GM12878 (cell line): ENCODE measurements around the gene MAST4. TPM values are rescaled to one million over a fixed set of nuclear protein-coding genes. Genes with fewer than 3 reads are reported as not detected.

ENCODE experiments used
- ATAC-seq: fragments of 200-7000 bp; cut with Tn5 transposase; 3 replicates; pipeline ENCODE4 v1.9.1; 2020; ENCODE audit warnings: mild to moderate bottlenecking, moderate library complexity
- BruUV-seq: library from RNA; stranded (reverse); fragments of 400-500 nt; replicated peaks from 2 replicates; lab custom pipeline; 2021; lab: Mats Ljungman, UMichigan
- CTCF ChIA-PET: fragments of 300-600 bp; sonication (Branson Sonifier 250); formaldehyde crosslinking; extraction: SDS; loops from one replicate; lab custom pipeline; 2021; ENCODE audit warnings: inconsistent platforms; lab: Yijun Ruan, JAX
- POLR2A ChIA-PET: fragments of 350-600 bp; formaldehyde crosslinking; extraction: SDS; loops from one replicate; lab custom pipeline; 2021; ENCODE audit warnings: inconsistent platforms; lab: Charles Lee
- RAD21 ChIA-PET: fragments of 300-600 bp; sonication (Branson Sonifier 250); formaldehyde crosslinking; loops from one replicate; lab custom pipeline; 2023; ENCODE audit warnings: antibody characterized with exemption; ENCODE audit not compliant: unreplicated experiment; lab: Charles Lee
- SMC1A ChIA-PET: fragments of 300-600 bp; sonication (Branson Sonifier 250); formaldehyde crosslinking; loops from one replicate; lab custom pipeline; 2023; ENCODE audit not compliant: unreplicated experiment, uncharacterized antibody; lab: Charles Lee
- DNase-seq: peaks from one replicate; pipeline ENCODE4 v3.0.0-alpha.2; 2011; ENCODE audit warnings: low read depth, low spot score
- FAIRE-seq: peaks from 3 replicates; lab custom pipeline; 2011; peaks lifted over from hg19 to GRCh38; lab: Jason Lieb, UNC
- H2AFZ ChIP-seq: 2 replicates; pipeline ENCODE4 v1.6.0; 2011; ENCODE audit warnings: low read depth, low read length, control low read depth; ENCODE audit not compliant: control insufficient read depth
- H3K27ac ChIP-seq: 2 replicates; pipeline ENCODE4 v1.5.1; 2011; ENCODE audit warnings: control low read depth; ENCODE audit not compliant: control insufficient read depth, insufficient read depth
- H3K27me3 ChIP-seq, 2 experiments: replicated peaks in 1 of 2; 2 replicates each; pipeline versions ENCODE4 v1.6.0 to v1.6.1; 2011; ENCODE audit warnings: low read length in 1 of 2; ENCODE audit not compliant: control insufficient read depth in 2 of 2, insufficient read depth in 2 of 2
- H3K36me3 ChIP-seq, 2 experiments: 2 replicates each; pipeline ENCODE4 v1.5.1; 2011; ENCODE audit warnings: low read length in 1 of 2; ENCODE audit not compliant: control insufficient read depth in 2 of 2, insufficient read depth in 2 of 2
- H3K4me1 ChIP-seq: 2 replicates; pipeline ENCODE4 v1.6.1; 2011; ENCODE audit warnings: mild to moderate bottlenecking, low read length, moderate library complexity, mixed read lengths; ENCODE audit not compliant: control insufficient read depth, insufficient read depth
- H3K4me2 ChIP-seq: 2 replicates; pipeline ENCODE4 v1.6.0; 2011; ENCODE audit warnings: control low read depth; ENCODE audit not compliant: control insufficient read depth, insufficient read depth
- H3K4me3 ChIP-seq: fragments of 200-600 bp; sonication (generic); 2 replicates; pipeline ENCODE4 v1.5.1; 2016
- H3K79me2 ChIP-seq: 2 replicates; pipeline ENCODE4 v1.6.0; 2011; ENCODE audit warnings: low read length; ENCODE audit not compliant: control insufficient read depth, insufficient read depth
- H3K9ac ChIP-seq: 2 replicates; pipeline ENCODE4 v1.8.0; 2011; ENCODE audit warnings: low read length, control low read depth, mixed read lengths; ENCODE audit not compliant: control insufficient read depth, insufficient read depth
- H3K9me3 ChIP-seq: replicated peaks from 3 replicates; pipeline ENCODE4 v1.5.1; 2011; ENCODE audit warnings: mild to moderate bottlenecking, low read length; ENCODE audit not compliant: control insufficient read depth, insufficient read depth
- H4K20me1 ChIP-seq: 2 replicates; pipeline ENCODE4 v1.6.0; 2011; ENCODE audit not compliant: control insufficient read depth, insufficient read depth
- CBFB ChIP-seq: IDR thresholded peaks from 2 replicates; pipeline ENCODE4 v1.6.1; 2016; ENCODE audit warnings: antibody characterized with exemption, low read depth
- MEF2A ChIP-seq: IDR thresholded peaks from 2 replicates; pipeline ENCODE4 v1.6.1; 2011; ENCODE audit warnings: low read depth, mild to moderate bottlenecking, low read length, moderate library complexity; ENCODE audit not compliant: insufficient read depth
- TCF7 ChIP-seq: IDR thresholded peaks from 2 replicates; pipeline ENCODE4 v1.6.1; 2014; ENCODE audit warnings: antibody characterized with exemption, borderline replicate concordance
- YY1 ChIP-seq: IDR thresholded peaks from 2 replicates; pipeline ENCODE4 v1.6.1; 2011; ENCODE audit warnings: low read depth, mild to moderate bottlenecking, low read length
- WGBS: methylation state at CpG from one replicate; pipeline ENCODE4 v1.1.6; 2016; ENCODE audit warnings: low lambda C conversion rate; ENCODE audit not compliant: insufficient replicate concordance, insufficient coverage; ENCODE audit errors: missing lambda C conversion rate; 5-methylcytosine and 5-hydroxymethylcytosine counted together
- in situ Hi-C: fragments of 300-500 bp; cut with MboI; formaldehyde crosslinking; loops from 9 replicates; pipeline ENCODE4 v1.14.3; 2018; ENCODE audit warnings: mixed read lengths
- intact Hi-C: fragments of 100-400 bp; cut with micrococcal nuclease; formaldehyde crosslinking; loops from one replicate; pipeline ENCODE4 v1.14.2; 2022; ENCODE audit not compliant: unreplicated experiment
- polyA plus RNA-seq, 11 experiments: library from polyadenylated mRNA; depleted of rRNA in 4 of 11; unstranded in 6 of 11; stranded (reverse) in 5 of 11; fragments of >200 nt; fragmentation: Nextera tagmentation in 4 of 11; fragmentation: Illumina TruSeq in 1 of 11; extraction: Ambion mirVana in 4 of 11; extraction: Trizol in 1 of 11; gene quantifications; 1 replicate in 1 of 11; 2 replicates in 10 of 11; pipeline versions ENCODE4 v1.2.1 to v1.2.3, GENCODE V29; 2011 to 2016; ENCODE audit warnings: inconsistent platforms in 2 of 11, missing spikeins in 2 of 11, low read depth in 1 of 11
- total RNA-seq, 4 experiments: library from RNA; depleted of rRNA in 3 of 4; stranded (reverse); fragments of >200 nt in 3 of 4; fragmentation: Illumina TruSeq in 1 of 4; extraction: Trizol in 1 of 4; gene quantifications; 2 replicates each; pipeline versions ENCODE4 v1.2.1 to v1.2.3, GENCODE V29; 2013 to 2021
- TF ChIP-seq, protein P1 (sequence below): IDR thresholded peaks from 2 replicates; pipeline ENCODE4 v1.6.1; 2012; ENCODE audit warnings: improper control_type of control experiment, low read depth, low read length; ENCODE audit not compliant: insufficient replicate concordance

The MAST4 gene
- total and polyA plus RNA-seq, 10 of the 15 experiments (the other 5 are each of a cell fraction or from before 2014, with no cell fraction given) = 0.02 to 1.6 (median 0.29) TPM; not detected in 1

- DNase-seq = no peak
- ChIA-PET RAD21 (interaction anchor here (1.0 kb wide), 1 partner anchor 11 kb away, joined by 4 read pairs; no protein-coding TSS in a partner anchor), POLR2A (no interaction called here), CTCF (interaction anchor here (1.2 kb wide), 1 partner anchor 10 kb away, joined by 7 read pairs; no protein-coding TSS in a partner anchor), SMC1A (interaction anchor here (0.9 to 1.0 kb wide), 3 partner anchors 11 to 1079 kb away, joined by 3 to 4 read pairs (median 4); no protein-coding TSS in a partner anchor)
- H3K79me2 ChIP-seq = no peaks in the 10 kb centered on the region
- H3K27ac ChIP-seq = no peak within 1 kb of the TSS
- no peaks in the 10 kb centered on the region for H4K20me1 ChIP-seq
- no peak; the same call in 2 of the 3 replicates for ATAC-seq
- TF ChIP-seq CBFB (no peak), MEF2A (no peak), TCF7 (no peak), YY1 (no peak)
- TF ChIP-seq, protein P1, sequence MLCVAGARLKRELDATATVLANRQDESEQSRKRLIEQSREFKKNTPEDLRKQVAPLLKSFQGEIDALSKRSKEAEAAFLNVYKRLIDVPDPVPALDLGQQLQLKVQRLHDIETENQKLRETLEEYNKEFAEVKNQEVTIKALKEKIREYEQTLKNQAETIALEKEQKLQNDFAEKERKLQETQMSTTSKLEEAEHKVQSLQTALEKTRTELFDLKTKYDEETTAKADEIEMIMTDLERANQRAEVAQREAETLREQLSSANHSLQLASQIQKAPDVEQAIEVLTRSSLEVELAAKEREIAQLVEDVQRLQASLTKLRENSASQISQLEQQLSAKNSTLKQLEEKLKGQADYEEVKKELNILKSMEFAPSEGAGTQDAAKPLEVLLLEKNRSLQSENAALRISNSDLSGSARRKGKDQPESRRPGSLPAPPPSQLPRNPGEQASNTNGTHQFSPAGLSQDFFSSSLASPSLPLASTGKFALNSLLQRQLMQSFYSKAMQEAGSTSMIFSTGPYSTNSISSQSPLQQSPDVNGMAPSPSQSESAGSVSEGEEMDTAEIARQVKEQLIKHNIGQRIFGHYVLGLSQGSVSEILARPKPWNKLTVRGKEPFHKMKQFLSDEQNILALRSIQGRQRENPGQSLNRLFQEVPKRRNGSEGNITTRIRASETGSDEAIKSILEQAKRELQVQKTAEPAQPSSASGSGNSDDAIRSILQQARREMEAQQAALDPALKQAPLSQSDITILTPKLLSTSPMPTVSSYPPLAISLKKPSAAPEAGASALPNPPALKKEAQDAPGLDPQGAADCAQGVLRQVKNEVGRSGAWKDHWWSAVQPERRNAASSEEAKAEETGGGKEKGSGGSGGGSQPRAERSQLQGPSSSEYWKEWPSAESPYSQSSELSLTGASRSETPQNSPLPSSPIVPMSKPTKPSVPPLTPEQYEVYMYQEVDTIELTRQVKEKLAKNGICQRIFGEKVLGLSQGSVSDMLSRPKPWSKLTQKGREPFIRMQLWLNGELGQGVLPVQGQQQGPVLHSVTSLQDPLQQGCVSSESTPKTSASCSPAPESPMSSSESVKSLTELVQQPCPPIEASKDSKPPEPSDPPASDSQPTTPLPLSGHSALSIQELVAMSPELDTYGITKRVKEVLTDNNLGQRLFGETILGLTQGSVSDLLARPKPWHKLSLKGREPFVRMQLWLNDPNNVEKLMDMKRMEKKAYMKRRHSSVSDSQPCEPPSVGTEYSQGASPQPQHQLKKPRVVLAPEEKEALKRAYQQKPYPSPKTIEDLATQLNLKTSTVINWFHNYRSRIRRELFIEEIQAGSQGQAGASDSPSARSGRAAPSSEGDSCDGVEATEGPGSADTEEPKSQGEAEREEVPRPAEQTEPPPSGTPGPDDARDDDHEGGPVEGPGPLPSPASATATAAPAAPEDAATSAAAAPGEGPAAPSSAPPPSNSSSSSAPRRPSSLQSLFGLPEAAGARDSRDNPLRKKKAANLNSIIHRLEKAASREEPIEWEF = no peak
- H3K9ac ChIP-seq = 0 out of 2 replicates have a peak within 1 kb of the TSS, but pooled peaks have one; percentile 7
- no peaks in the 10 kb centered on the region for H3K36me3 ChIP-seq
- peaks cover 55% of the 10 kb centered on the region for H3K4me1 ChIP-seq
- H3K4me3 ChIP-seq = peak within 1 kb of the TSS; percentile 45; the same call in 1 of the 2 replicates
- no peak within 1 kb of the TSS; the same call in 1 of the 2 replicates for H2AFZ ChIP-seq
- BruUV-seq = no TSS peak
- H3K9me3 ChIP-seq = no peaks in the 10 kb centered on the region; the same call in 1 of the 3 replicates
- no peaks in the 10 kb centered on the region; a peak in 1 of 4 replicates for H3K27me3 ChIP-seq
- intact Hi-C loops = no loop called here
- no peak for FAIRE-seq
- in situ Hi-C loops = no loop called here
- H3K4me2 ChIP-seq = peak within 1 kb of the TSS; percentile 76
- 20% methylated on average over 5 of the region's 5 CpGs for WGBS
These were observed 600.4 kb downstream of the MAST4 start, which contains the start of gene CD180 for GRCh38 chr5:67196537-67197059. TSS of gene CD180 (minus strand) at chr5:67196799. CDS start at chr5:67196641, 158 bp downstream.
